ENCODE data around the gene PTPRC.

The PTPRC gene

DNA sequence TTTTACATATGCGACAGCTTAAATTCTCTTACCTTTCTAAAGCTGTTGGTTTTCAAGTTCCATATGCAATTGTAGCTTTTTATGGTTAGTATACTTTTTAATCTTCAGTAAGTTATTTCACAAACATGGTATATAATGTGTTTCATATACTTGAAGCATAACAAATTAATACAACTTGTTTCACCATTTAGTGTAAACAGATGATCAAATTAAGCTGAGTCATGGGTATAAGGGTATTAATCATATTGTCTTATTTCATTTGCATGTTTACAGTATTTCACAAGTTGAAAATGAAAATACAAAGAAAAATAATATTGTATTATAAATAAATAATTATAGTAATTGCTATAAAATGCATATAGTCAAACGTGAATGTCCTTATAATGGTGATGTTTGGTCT, 92.1 kb downstream of the PTPRC start:
- Histone ChIP-seq H3K27ac (ENCODE audit: insufficient read depth in 1 of 2, low read depth in 1 of 2, low read length in 2 of 2, poor library complexity in 1 of 2, severe bottlenecking in 2 of 2) (no peak overlapping the region), H3K36me3 (ENCODE audit: control insufficient read depth in 4 of 4, insufficient read depth in 4 of 4, low read length in 3 of 4) (peaks cover 34 to 83% (median 57%) of the 10 kb centered on the region in 4 experiments), H3K4me3 (ENCODE audit: control insufficient read depth in 1 of 7, extremely low read depth in 1 of 7, insufficient read depth in 4 of 7, low read depth in 2 of 7, low read length in 6 of 7) (no peak overlapping the region), H3K9me3 (ENCODE audit: control extremely low read depth in 1 of 5, control insufficient read depth in 4 of 5, insufficient read depth in 2 of 5, low read depth in 1 of 5, low read length in 4 of 5) (no peaks in the 10 kb centered on the region), H3K27me3 (replicated peaks in 2 of 5; ENCODE audit: control insufficient read depth in 4 of 5, insufficient read depth in 5 of 5, low read length in 4 of 5) (no peaks in the 10 kb centered on the region), H3K4me1 (ENCODE audit: control extremely low read depth in 1 of 4, control insufficient read depth in 4 of 4, insufficient read depth in 4 of 4, low read length in 3 of 4) (peaks cover 0 to 3% (median 2%) of the 10 kb centered on the region in 4 experiments)
- ChIA-PET CTCF (no interaction called here), POLR2A (no interaction called here)
- WGBS (ENCODE audit: insufficient coverage) = 83% methylated on average over 1 of the region's 2 CpGs
- DNase-seq = no peak

DNA sequence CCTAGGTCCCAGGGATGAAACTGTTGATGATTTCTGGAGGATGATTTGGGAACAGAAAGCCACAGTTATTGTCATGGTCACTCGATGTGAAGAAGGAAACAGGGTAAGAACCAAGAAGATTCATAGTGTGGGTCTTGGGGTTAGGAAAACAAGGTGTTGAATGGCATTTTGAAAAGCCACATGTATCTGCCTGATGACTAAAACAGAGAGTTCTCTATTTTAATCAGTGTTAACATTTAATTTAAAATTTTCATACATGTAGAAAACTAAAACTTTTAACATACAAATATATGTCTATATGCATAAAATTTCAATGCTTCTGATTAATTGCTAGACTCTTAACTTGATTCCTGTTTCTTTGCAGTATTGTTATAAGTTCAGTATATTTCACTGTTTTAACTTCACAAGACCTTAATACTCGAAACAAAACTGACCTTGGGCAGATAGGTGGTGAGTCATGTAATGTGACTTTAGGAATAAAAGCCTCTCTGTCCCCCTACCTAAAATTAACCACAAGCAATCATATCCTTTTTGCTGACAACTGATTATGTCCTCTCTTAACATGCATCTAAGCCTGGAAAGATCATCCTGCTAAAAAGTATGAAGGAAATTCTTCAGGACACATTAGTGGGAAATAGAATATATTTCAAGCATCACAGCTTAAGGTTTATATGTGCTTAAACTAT, 95.6 kb downstream of the PTPRC start:
- peaks cover 40 to 95% (median 64%) of the 10 kb centered on the region in 4 experiments for H3K36me3 ChIP-seq (ENCODE audit: control insufficient read depth in 4 of 4, insufficient read depth in 4 of 4, low read length in 3 of 4)
- POLR2A ChIA-PET = no interaction called here
- WGBS (ENCODE audit: insufficient coverage) = no CpG with 5 or more reads among the region's 2 CpGs
- CTCF ChIA-PET = no interaction called here
- no peak overlapping the region for H3K27ac ChIP-seq (ENCODE audit: insufficient read depth in 1 of 2, low read depth in 1 of 2, low read length in 2 of 2, poor library complexity in 1 of 2, severe bottlenecking in 2 of 2)
- no peak for DNase-seq
- peaks cover 0 to 19% (median 2%) of the 10 kb centered on the region in 5 experiments for H3K9me3 ChIP-seq (ENCODE audit: control extremely low read depth in 1 of 5, control insufficient read depth in 4 of 5, insufficient read depth in 2 of 5, low read depth in 1 of 5, low read length in 4 of 5)
- H3K4me1 ChIP-seq (ENCODE audit: control extremely low read depth in 1 of 4, control insufficient read depth in 4 of 4, insufficient read depth in 4 of 4, low read length in 3 of 4) = no peaks in the 10 kb centered on the region
- H3K4me3 ChIP-seq (ENCODE audit: control insufficient read depth in 1 of 7, extremely low read depth in 1 of 7, insufficient read depth in 4 of 7, low read depth in 2 of 7, low read length in 6 of 7) = no peak overlapping the region
- no peaks in the 10 kb centered on the region for H3K27me3 ChIP-seq (replicated peaks in 2 of 5; ENCODE audit: control insufficient read depth in 4 of 5, insufficient read depth in 5 of 5, low read length in 4 of 5)

DNA sequence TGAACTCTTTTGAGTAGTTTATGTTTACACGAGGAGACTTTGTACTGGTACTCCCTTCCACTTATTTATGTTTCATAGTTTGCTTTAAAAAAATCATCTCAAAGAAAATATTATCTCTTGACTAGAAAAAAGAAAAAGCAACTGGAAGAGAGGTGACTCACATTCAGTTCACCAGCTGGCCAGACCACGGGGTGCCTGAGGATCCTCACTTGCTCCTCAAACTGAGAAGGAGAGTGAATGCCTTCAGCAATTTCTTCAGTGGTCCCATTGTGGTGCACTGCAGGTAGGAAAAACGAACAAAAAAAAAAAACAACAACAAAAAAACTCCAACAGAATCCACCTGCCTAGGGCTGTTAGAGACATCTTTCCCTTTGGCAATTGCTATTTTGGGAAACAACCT, 102.9 kb downstream of the PTPRC start:
- no CpG with 5 or more reads among the region's 3 CpGs for WGBS (ENCODE audit: insufficient coverage)
- H3K4me1 ChIP-seq (ENCODE audit: control extremely low read depth in 1 of 4, control insufficient read depth in 4 of 4, insufficient read depth in 4 of 4, low read length in 3 of 4) = peaks cover 0 to 2% (median 0%) of the 10 kb centered on the region in 4 experiments
- peaks cover 0 to 15% (median 0%) of the 10 kb centered on the region in 5 experiments for H3K9me3 ChIP-seq (ENCODE audit: control extremely low read depth in 1 of 5, control insufficient read depth in 4 of 5, insufficient read depth in 2 of 5, low read depth in 1 of 5, low read length in 4 of 5)
- CTCF ChIA-PET = interaction anchor here (1.5 kb wide), 1 partner anchor 9 kb away, joined by 5 read pairs; no protein-coding TSS in a partner anchor
- no peak overlapping the region for H3K27ac ChIP-seq (ENCODE audit: insufficient read depth in 1 of 2, low read depth in 1 of 2, low read length in 2 of 2, poor library complexity in 1 of 2, severe bottlenecking in 2 of 2)
- H3K4me3 ChIP-seq (ENCODE audit: control insufficient read depth in 1 of 7, extremely low read depth in 1 of 7, insufficient read depth in 4 of 7, low read depth in 2 of 7, low read length in 6 of 7) = no peak overlapping the region
- POLR2A ChIA-PET = no interaction called here
- H3K36me3 ChIP-seq (ENCODE audit: control insufficient read depth in 4 of 4, insufficient read depth in 4 of 4, low read length in 3 of 4) = peaks cover 40 to 91% (median 63%) of the 10 kb centered on the region in 4 experiments
- no peak for DNase-seq
- H3K27me3 ChIP-seq (replicated peaks in 2 of 5; ENCODE audit: control insufficient read depth in 4 of 5, insufficient read depth in 5 of 5, low read length in 4 of 5) = no peaks in the 10 kb centered on the region

DNA sequence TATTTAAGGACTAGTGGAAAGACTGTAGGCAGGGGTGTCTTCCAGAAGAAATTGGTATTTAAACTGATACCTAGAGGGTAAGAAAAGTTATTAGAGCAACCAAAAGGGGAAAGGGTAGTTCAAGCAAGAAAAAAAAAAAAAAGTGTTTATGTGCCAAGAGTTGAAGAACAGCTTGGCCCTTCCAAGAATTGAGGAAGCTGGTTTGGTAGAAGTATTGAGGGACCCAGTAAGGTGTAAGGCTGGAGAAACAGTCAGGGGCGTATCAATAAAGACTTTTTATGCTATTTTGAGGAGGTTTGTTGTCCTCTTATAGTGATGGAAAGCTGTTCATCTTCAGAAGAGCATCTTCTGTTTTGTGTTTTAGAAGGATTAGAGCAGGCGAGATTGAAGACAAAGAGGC, 108.3 kb downstream of the PTPRC start:
- DNase-seq = no peak
- ChIA-PET POLR2A (no interaction called here), CTCF (interaction anchor here (0.7 kb wide), 1 partner anchor 25 kb away, joined by 3 read pairs; no protein-coding TSS in a partner anchor)
- H3K9me3 ChIP-seq (ENCODE audit: control extremely low read depth in 1 of 5, control insufficient read depth in 4 of 5, insufficient read depth in 2 of 5, low read depth in 1 of 5, low read length in 4 of 5) = no peaks in the 10 kb centered on the region
- H3K27me3 ChIP-seq (replicated peaks in 2 of 5; ENCODE audit: control insufficient read depth in 4 of 5, insufficient read depth in 5 of 5, low read length in 4 of 5) = no peaks in the 10 kb centered on the region
- peaks cover 37 to 93% (median 68%) of the 10 kb centered on the region in 4 experiments for H3K36me3 ChIP-seq (ENCODE audit: control insufficient read depth in 4 of 4, insufficient read depth in 4 of 4, low read length in 3 of 4)
- WGBS (ENCODE audit: insufficient coverage) = 95% methylated on average over 2 of the region's 2 CpGs
- H3K27ac ChIP-seq (ENCODE audit: insufficient read depth in 1 of 2, low read depth in 1 of 2, low read length in 2 of 2, poor library complexity in 1 of 2, severe bottlenecking in 2 of 2) = no peak overlapping the region
- H3K4me1 ChIP-seq (ENCODE audit: control extremely low read depth in 1 of 4, control insufficient read depth in 4 of 4, insufficient read depth in 4 of 4, low read length in 3 of 4) = peaks cover 0 to 5% (median 0%) of the 10 kb centered on the region in 4 experiments
- H3K4me3 ChIP-seq (ENCODE audit: control insufficient read depth in 1 of 7, extremely low read depth in 1 of 7, insufficient read depth in 4 of 7, low read depth in 2 of 7, low read length in 6 of 7) = no peak overlapping the region

DNA sequence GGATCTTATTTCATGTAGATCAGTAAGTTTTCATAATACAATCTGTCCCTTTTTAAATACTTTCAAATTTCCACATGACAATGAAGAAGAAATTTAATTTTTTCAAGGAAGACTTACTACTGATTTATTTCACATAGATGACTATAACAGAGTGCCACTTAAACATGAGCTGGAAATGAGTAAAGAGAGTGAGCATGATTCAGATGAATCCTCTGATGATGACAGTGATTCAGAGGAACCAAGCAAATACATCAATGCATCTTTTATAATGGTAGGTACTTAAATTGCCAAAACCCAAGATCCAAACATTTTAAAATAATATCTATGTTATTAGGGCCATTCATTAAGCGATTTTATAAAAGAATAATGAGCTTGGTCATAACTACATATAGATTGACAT, 110.4 kb downstream of the PTPRC start:
- H3K4me1 ChIP-seq (ENCODE audit: control extremely low read depth in 1 of 4, control insufficient read depth in 4 of 4, insufficient read depth in 4 of 4, low read length in 3 of 4) = peaks cover 0 to 5% (median 0%) of the 10 kb centered on the region in 4 experiments
- no peak for DNase-seq
- WGBS (ENCODE audit: insufficient coverage) = no CpG with 5 or more reads among the region's 1 CpG
- H3K9me3 ChIP-seq (ENCODE audit: control extremely low read depth in 1 of 5, control insufficient read depth in 4 of 5, insufficient read depth in 2 of 5, low read depth in 1 of 5, low read length in 4 of 5) = no peaks in the 10 kb centered on the region
- H3K27ac ChIP-seq (ENCODE audit: insufficient read depth in 1 of 2, low read depth in 1 of 2, low read length in 2 of 2, poor library complexity in 1 of 2, severe bottlenecking in 2 of 2) = no peak overlapping the region
- ChIA-PET CTCF (interaction anchor here (2.6 kb wide), 1 partner anchor 20 kb away, joined by 7 read pairs; no protein-coding TSS in a partner anchor), POLR2A (no interaction called here)
- peaks cover 31 to 93% (median 63%) of the 10 kb centered on the region in 4 experiments for H3K36me3 ChIP-seq (ENCODE audit: control insufficient read depth in 4 of 4, insufficient read depth in 4 of 4, low read length in 3 of 4)
- H3K4me3 ChIP-seq (ENCODE audit: control insufficient read depth in 1 of 7, extremely low read depth in 1 of 7, insufficient read depth in 4 of 7, low read depth in 2 of 7, low read length in 6 of 7) = no peak overlapping the region
- H3K27me3 ChIP-seq (replicated peaks in 2 of 5; ENCODE audit: control insufficient read depth in 4 of 5, insufficient read depth in 5 of 5, low read length in 4 of 5) = no peaks in the 10 kb centered on the region

DNA sequence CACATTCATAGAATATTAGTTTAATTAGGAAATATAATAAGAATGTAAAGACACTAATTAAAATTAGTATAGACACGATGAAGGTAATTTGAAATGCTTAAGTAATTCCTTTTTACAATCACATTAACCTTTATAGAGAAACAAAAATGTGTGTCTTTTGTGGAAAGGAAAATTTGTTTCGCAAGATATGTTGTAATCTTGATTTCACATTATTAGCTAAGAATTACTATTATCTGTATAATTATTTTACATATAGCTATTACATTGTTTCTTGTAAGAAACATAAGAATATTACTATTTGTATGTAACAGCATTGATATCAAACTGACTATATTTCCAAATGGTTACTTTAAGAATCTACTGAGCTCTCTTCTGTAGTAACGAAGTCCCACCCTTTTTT, 111.2 kb downstream of the PTPRC start:
- ChIA-PET CTCF (interaction anchor here (2.6 kb wide), 1 partner anchor 21 kb away, joined by 7 read pairs; no protein-coding TSS in a partner anchor), POLR2A (no interaction called here)
- Histone ChIP-seq H3K27me3 (replicated peaks in 2 of 5; ENCODE audit: control insufficient read depth in 4 of 5, insufficient read depth in 5 of 5, low read length in 4 of 5) (no peaks in the 10 kb centered on the region), H3K27ac (ENCODE audit: insufficient read depth in 1 of 2, low read depth in 1 of 2, low read length in 2 of 2, poor library complexity in 1 of 2, severe bottlenecking in 2 of 2) (no peak overlapping the region), H3K4me3 (ENCODE audit: control insufficient read depth in 1 of 7, extremely low read depth in 1 of 7, insufficient read depth in 4 of 7, low read depth in 2 of 7, low read length in 6 of 7) (no peak overlapping the region), H3K9me3 (ENCODE audit: control extremely low read depth in 1 of 5, control insufficient read depth in 4 of 5, insufficient read depth in 2 of 5, low read depth in 1 of 5, low read length in 4 of 5) (no peaks in the 10 kb centered on the region), H3K36me3 (ENCODE audit: control insufficient read depth in 4 of 4, insufficient read depth in 4 of 4, low read length in 3 of 4) (peaks cover 32 to 93% (median 62%) of the 10 kb centered on the region in 4 experiments), H3K4me1 (ENCODE audit: control extremely low read depth in 1 of 4, control insufficient read depth in 4 of 4, insufficient read depth in 4 of 4, low read length in 3 of 4) (peaks cover 0 to 5% (median 0%) of the 10 kb centered on the region in 4 experiments)
- WGBS (ENCODE audit: insufficient coverage) = 100% methylated on average over 1 of the region's 3 CpGs
- no peak for DNase-seq

DNA sequence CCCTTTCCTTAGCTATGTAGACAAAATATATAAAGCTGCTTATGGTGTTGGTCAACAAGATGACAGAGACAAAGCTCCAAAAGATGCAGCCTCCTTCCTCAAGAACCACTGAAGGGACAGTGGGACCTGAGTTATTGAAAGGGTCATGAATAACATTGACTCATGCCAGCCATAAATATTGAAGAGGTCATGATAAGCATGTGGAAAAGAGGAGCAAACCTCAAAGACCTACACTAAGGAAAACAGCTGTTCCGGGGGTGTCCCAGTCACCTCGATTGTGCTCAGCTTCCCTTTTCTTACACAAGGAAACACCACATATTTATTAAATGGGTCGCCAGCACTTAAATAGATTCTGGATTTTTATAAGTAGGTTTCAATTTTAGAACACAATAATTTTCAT, 112.9 kb downstream of the PTPRC start:
- H3K27ac ChIP-seq (ENCODE audit: insufficient read depth in 1 of 2, low read depth in 1 of 2, low read length in 2 of 2, poor library complexity in 1 of 2, severe bottlenecking in 2 of 2) = peak overlapping the region in 1 of 2 experiments; percentile 9
- no CpG with 5 or more reads among the region's 3 CpGs for WGBS (ENCODE audit: insufficient coverage)
- DNase-seq = no peak
- H3K27me3 ChIP-seq (replicated peaks in 2 of 5; ENCODE audit: control insufficient read depth in 4 of 5, insufficient read depth in 5 of 5, low read length in 4 of 5) = no peaks in the 10 kb centered on the region
- H3K4me1 ChIP-seq (ENCODE audit: control extremely low read depth in 1 of 4, control insufficient read depth in 4 of 4, insufficient read depth in 4 of 4, low read length in 3 of 4) = peaks cover 0 to 3% (median 0%) of the 10 kb centered on the region in 4 experiments
- peaks cover 24 to 86% (median 54%) of the 10 kb centered on the region in 4 experiments for H3K36me3 ChIP-seq (ENCODE audit: control insufficient read depth in 4 of 4, insufficient read depth in 4 of 4, low read length in 3 of 4)
- H3K9me3 ChIP-seq (ENCODE audit: control extremely low read depth in 1 of 5, control insufficient read depth in 4 of 5, insufficient read depth in 2 of 5, low read depth in 1 of 5, low read length in 4 of 5) = no peaks in the 10 kb centered on the region
- ChIA-PET CTCF (interaction anchor here (0.9 to 2.6 kb wide), 3 partner anchors 23 to 51 kb away, joined by 3 to 7 read pairs (median 4); no protein-coding TSS in a partner anchor), POLR2A (no interaction called here)
- H3K4me3 ChIP-seq (ENCODE audit: control insufficient read depth in 1 of 7, extremely low read depth in 1 of 7, insufficient read depth in 4 of 7, low read depth in 2 of 7, low read length in 6 of 7) = no peak overlapping the region

Measured in common myeloid progenitor, CD34-positive (primary cell).